Panc1 (cell line): ENCODE measurements around the gene PDE4B. TPM values are rescaled to one million over a fixed set of nuclear protein-coding genes. Genes with fewer than 3 reads are reported as not detected.

Experiments
- ATAC-seq: fragments of 200-7000 bp; cut with Tn5 transposase; 2 replicates; pipeline ENCODE4 v1.9.1; 2020; ENCODE audit warnings: mild to moderate bottlenecking, moderate library complexity
- BruUV-seq: library from RNA; stranded (reverse); fragments of 400-500 nt; replicated peaks from 2 replicates; lab custom pipeline; 2021; lab: Mats Ljungman, UMichigan
- CTCF ChIA-PET: fragments of 300-600 bp; sonication (Branson Sonifier 250); formaldehyde crosslinking; loops from one replicate; lab custom pipeline; 2022; ENCODE audit warnings: antibody characterized with exemption; lab: Charles Lee
- POLR2A ChIA-PET: fragments of 300-600 bp; sonication (Branson Sonifier 250); formaldehyde crosslinking; loops from one replicate; lab custom pipeline; 2022; ENCODE audit warnings: antibody characterized with exemption; lab: Charles Lee
- DNase-seq: peaks from one replicate; pipeline ENCODE4 v3.0.0-alpha.2; 2010; ENCODE audit warnings: low read depth, low spot score
- H3K27ac ChIP-seq: 2 replicates; pipeline ENCODE4 v1.5.1; 2011; ENCODE audit warnings: mild to moderate bottlenecking, low read length, inconsistent platforms
- H3K27me3 ChIP-seq: fragments of 200-500 bp; sonication (Bioruptor generic); 2 replicates; pipeline ENCODE4 v1.6.0; 2014; ENCODE audit warnings: low read length, inconsistent platforms; ENCODE audit not compliant: control insufficient read depth, insufficient read depth
- H3K36me3 ChIP-seq: fragments of 200-500 bp; sonication (Bioruptor generic); 2 replicates; pipeline ENCODE4 v1.5.1; 2014; ENCODE audit warnings: inconsistent platforms, mild to moderate bottlenecking, low read length, moderate library complexity; ENCODE audit not compliant: control insufficient read depth, insufficient read depth
- H3K4me1 ChIP-seq: 2 replicates; pipeline ENCODE4 v1.5.1; 2011; ENCODE audit warnings: inconsistent platforms, mild to moderate bottlenecking, low read length, moderate library complexity; ENCODE audit not compliant: control insufficient read depth, insufficient read depth
- H3K4me3 ChIP-seq, 2 experiments: 2 replicates each; pipeline ENCODE4 v1.5.1; 2011 to 2012; ENCODE audit warnings: low read depth in 2 of 2, low read length in 2 of 2, mild to moderate bottlenecking in 2 of 2, inconsistent platforms in 1 of 2, moderate library complexity in 1 of 2
- H3K9me3 ChIP-seq: fragments of 200-500 bp; sonication (Bioruptor generic); 2 replicates; pipeline ENCODE4 v1.5.1; 2014; ENCODE audit warnings: low read depth, mild to moderate bottlenecking, inconsistent platforms, low read length, moderate library complexity; ENCODE audit not compliant: control insufficient read depth, insufficient read depth
- CTCF ChIP-seq: fragments of 450-650 bp; IDR thresholded peaks from 2 replicates; pipeline ENCODE4 v1.5.1; 2017; ENCODE audit warnings: mild to moderate bottlenecking
- POLR2AphosphoS5 ChIP-seq: IDR thresholded peaks from 2 replicates; pipeline ENCODE4 v1.6.1; 2012; ENCODE audit warnings: mild to moderate bottlenecking, low read depth, low read length, moderate library complexity
- REST ChIP-seq, 2 experiments: IDR thresholded peaks; 2 replicates each; pipeline ENCODE4 v1.6.1; 2011 to 2012; ENCODE audit warnings: low read depth in 2 of 2, control low read depth in 1 of 2, low read length in 1 of 2, mild to moderate bottlenecking in 1 of 2, moderate library complexity in 1 of 2; ENCODE audit not compliant: insufficient read depth in 1 of 2
- SIN3A ChIP-seq: IDR thresholded peaks from 2 replicates; pipeline ENCODE4 v1.6.1; 2012; ENCODE audit warnings: low read depth, mild to moderate bottlenecking, low read length, moderate library complexity, borderline replicate concordance; ENCODE audit not compliant: insufficient read depth
- TCF7L2 ChIP-seq: IDR thresholded peaks from 2 replicates; pipeline ENCODE4 v1.6.1; 2011; ENCODE audit warnings: mild to moderate bottlenecking, low read depth, low read length, inconsistent platforms
- in situ Hi-C: cut with HindIII; loops from 2 replicates; pipeline ENCODE4 v1.10.0; 2016; ENCODE audit warnings: low sequenced_read_pairs, low pct_unique_long_range_greater_than_20kb
- intact Hi-C: fragments of 100-400 bp; cut with micrococcal nuclease; formaldehyde crosslinking; loops from one replicate; pipeline ENCODE4 v1.10.0; 2022; ENCODE audit not compliant: unreplicated experiment
- total RNA-seq: library from RNA; stranded (reverse); gene quantifications from one replicate; pipeline ENCODE4 v1.2.1, GENCODE V29; 2021; ENCODE audit not compliant: unreplicated experiment

PDE4B gene
- total RNA-seq, 1 experiment from 2014 or later: 0.26 TPM

DNA sequence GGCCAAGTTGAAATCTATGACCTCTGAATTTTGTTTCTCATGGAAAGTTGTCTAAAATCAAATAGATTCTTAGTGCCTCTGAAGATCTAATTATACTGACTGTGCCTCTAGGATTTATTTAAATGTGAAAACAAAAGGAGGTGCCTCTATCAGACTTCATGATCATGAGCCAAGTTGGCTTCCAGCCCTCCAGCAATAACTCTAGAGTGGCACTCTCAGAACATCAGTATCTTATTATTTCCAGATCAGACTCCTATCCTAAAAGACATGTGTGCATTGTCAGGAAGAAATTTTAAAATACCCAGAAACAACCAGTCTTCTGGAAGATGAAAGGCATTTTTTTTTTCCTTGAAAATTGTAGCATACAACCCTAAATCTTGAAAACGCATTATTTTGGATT lies 368.0 kb downstream of the PDE4B start:
- Histone ChIP-seq H3K27ac (no peak overlapping the region), H3K4me1 (no peaks in the 10 kb centered on the region), H3K36me3 (no peaks in the 10 kb centered on the region), H3K4me3 (no peak overlapping the region), H3K9me3 (no peaks in the 10 kb centered on the region), H3K27me3 (no peaks in the 10 kb centered on the region)
- intact Hi-C loops (no loop called here), in situ Hi-C loops (no loop called here)
- TF ChIP-seq CTCF (no peak), TCF7L2 (no peak), POLR2AphosphoS5 (no peak), REST (IDR thresholded peaks at IDR 0.05; ENCODE audit: insufficient read depth in 1 of 2, low read depth in 2 of 2, low read length in 1 of 2) (no peak), SIN3A (no peak)
- ATAC-seq (no peak), DNase-seq (no peak)
- ChIA-PET CTCF (no interaction called here), POLR2A (no interaction called here)
- no TSS peak for BruUV-seq

- ChIA-PET POLR2A (no interaction called here), CTCF (no interaction called here)
- DNase-seq (no peak), ATAC-seq (no peak)
- Histone ChIP-seq H3K4me1 (no peaks in the 10 kb centered on the region), H3K36me3 (no peaks in the 10 kb centered on the region), H3K27me3 (no peaks in the 10 kb centered on the region), H3K27ac (no peak overlapping the region), H3K9me3 (no peaks in the 10 kb centered on the region), H3K4me3 (no peak overlapping the region)
- intact Hi-C loops: no loop called here
- TF ChIP-seq POLR2AphosphoS5: no peak
- no peak for TF ChIP-seq TCF7L2
- no peak for TF ChIP-seq REST (IDR thresholded peaks at IDR 0.05; ENCODE audit: insufficient read depth in 1 of 2, low read depth in 2 of 2, low read length in 1 of 2)
- TF ChIP-seq SIN3A: no peak
- TF ChIP-seq CTCF: no peak
- in situ Hi-C loops: no loop called here
- no TSS peak for BruUV-seq
Measured at GRCh38 chr1:66166753-66167152, 374.1 kb downstream of the PDE4B start.
